GM21447 (cell line): Measurements from ENCODE around the gene PPP1R7.
"Not testable (repeated sequence)": the region's sequence is repeated elsewhere in the genome, so short reads cannot be mapped to it uniquely, and the experiment has no call there.

ENCODE experiments used
- ATAC-seq: cut with Tn5 transposase; IDR thresholded peaks from one replicate; pipeline ENCODE4 v1.9.1; 2021; ENCODE audit not compliant: unreplicated experiment

Gene PPP1R7, protein sequence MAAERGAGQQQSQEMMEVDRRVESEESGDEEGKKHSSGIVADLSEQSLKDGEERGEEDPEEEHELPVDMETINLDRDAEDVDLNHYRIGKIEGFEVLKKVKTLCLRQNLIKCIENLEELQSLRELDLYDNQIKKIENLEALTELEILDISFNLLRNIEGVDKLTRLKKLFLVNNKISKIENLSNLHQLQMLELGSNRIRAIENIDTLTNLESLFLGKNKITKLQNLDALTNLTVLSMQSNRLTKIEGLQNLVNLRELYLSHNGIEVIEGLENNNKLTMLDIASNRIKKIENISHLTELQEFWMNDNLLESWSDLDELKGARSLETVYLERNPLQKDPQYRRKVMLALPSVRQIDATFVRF

DNA sequence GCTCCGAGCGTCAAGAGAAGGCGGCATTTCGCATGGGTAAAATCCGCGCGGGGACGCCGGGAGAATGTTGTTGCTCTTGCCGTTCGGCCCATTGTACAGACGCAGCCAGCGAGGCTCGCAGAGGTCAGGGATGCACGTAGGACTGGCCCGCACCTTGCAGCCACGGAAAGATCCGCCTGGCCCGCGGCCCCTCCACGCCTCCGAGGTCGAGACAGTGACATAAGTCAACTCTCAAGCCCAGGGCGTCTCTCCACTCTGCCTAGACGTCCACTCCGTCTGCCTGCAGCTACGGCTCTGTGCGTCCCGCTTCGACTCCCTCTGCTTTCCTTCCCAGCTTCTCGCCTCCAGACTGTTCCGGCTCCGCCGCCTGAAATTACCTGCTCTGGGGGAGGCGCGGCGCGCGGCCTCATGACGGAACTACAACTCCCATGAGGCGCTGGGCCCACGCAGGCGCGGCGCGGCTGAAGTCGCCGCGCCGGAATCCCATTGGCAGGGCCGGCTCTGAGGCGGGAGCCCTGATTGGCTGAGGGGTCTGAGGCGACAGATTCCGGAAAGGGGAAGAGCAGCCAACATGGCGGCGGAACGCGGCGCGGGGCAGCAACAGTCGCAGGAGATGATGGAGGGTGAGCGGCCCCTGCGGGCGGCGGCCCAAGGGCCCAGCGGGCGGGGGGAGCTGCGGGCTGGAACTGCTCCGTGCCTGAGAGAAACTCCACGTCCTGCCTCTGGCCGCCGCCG lies at the start of gene PPP1R7:
Gene PPP1R7 (plus strand): TSS at position 543 of the 735 bp plus-strand sequence. CDS start 29 bp downstream, at position 572.
- ATAC-seq = peak; percentile 60

DNA sequence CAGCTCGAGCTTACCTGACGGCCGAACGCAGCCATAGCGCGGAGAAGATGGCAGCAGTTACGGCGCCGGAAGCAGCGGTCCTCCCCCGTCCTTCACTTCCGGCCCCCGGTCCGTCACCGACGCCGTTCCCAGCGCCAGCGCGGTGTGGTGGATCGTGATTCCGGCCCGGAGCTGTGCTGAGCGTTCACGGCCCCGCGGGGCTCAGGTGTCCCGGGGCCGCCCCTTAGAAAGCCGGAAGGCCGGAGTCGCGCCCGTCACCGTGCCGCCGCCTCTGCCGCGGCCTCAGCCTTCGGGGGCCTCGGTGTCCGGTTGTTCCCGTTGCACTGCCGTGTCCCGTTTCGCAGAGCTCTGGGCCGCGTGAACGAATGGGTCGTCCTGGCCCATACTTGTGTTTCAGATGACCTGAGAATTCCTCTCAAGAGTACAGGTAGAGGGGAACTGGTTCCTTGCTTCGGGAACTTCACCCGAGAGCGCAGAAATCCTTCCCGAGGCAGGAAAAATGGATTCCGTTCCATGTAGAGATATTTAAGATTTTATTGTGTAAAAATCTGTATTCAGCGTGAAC lies 47.9 kb upstream of the PPP1R7 start, which contains the start of gene MTERF4:
Gene MTERF4 (minus strand): TSS at position 49 of the 565 bp plus-strand sequence. CDS start 14 bp downstream, at position 35.
- peak; percentile 80 for ATAC-seq

DNA sequence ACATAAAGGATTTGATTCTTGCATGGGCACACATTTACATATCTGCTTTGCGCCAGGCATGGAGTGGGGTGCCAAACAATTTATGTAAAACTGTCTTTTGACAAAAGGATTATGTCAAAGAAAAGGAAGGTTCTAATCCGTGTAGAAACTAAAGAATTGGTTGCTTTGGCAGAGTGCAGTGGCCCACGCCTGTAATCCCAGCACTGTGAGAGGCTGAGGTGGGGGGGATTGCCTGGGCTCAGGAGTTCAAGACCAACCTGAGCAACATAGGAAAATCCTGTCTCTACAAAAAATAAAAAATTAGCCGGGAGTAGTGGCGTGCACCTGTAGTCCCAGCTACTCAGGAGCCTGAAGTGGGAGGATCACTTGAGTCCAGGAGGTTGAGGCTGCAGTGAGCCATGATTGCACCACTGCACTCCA lies 47.1 kb upstream of the PPP1R7 start:
- no peak for ATAC-seq

DNA sequence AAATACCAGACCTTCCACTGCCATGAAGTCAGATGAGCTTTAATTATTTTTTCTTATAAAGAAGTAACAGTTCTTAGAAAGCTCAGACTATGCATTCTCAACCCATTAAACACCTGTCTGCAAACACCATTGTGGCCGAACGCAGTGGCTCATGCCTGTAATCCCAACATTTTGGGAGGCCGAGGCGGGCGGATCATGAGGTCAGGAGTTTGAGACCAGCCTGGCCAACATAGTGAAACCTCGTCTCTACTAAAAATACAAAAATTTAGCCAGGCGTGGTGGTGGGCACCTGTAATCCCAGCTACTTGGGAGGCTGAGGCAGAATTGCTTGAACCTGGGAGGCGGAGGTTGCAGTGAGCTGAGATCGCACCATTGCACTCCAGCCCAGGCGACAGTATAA lies 45.7 kb upstream of the PPP1R7 start:
- not testable (repeated sequence) for ATAC-seq

DNA sequence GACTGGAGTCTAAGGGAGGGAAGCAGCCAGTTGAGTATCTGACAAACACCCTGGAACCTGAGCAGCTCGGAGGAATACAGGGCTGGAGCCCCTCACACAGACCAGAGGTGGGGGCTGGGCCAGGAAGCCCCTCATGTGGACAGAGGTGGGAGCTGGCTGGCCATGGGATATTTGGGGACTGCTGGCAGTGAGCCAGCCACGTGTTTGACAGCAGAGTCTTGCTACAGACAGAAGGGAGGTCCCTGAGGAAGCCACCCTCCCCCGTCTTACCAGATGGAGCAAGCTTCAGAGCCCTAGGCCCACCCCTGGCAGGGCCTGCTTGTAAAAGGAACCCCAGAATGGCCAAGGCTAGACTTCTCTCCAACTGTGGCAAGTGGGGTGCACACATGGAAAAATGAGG lies 44.6 kb upstream of the PPP1R7 start:
- no peak for ATAC-seq

DNA sequence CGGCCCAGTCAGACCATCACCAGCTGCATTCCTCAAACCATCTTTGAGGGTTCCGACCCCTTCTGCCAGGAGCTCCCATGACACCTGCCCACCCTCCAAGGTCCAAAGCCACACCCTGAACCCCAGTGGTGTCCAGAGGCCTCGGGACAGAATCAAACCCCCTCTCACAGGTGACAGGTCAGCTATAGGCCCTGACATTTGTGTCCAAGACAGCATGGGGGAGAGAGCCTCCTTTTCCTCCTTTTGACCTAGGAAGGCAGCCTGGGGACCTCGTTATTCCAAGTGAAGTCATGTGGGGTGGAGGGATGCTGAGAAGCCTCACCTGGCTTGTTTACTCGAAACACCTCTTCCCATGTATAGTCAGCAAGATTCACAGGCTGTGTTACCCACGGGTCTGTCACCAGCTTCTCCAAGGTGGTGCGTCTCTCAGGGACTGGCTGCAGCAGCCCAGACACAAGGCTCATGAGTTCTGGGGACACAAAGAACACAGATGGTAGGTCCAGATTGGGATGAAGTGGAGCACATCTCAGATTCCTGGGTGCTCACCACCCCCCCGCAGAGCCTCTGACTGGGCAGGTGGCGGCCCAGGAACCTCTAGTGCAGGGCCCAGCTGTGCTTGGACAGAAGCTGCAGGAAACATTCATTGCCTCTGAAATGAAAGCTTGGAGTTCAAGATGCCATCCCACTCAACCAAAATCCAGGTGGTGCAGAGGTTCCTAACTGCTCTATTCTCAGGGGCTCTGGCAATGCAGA lies 43.1 kb upstream of the PPP1R7 start:
- no peak for ATAC-seq

DNA sequence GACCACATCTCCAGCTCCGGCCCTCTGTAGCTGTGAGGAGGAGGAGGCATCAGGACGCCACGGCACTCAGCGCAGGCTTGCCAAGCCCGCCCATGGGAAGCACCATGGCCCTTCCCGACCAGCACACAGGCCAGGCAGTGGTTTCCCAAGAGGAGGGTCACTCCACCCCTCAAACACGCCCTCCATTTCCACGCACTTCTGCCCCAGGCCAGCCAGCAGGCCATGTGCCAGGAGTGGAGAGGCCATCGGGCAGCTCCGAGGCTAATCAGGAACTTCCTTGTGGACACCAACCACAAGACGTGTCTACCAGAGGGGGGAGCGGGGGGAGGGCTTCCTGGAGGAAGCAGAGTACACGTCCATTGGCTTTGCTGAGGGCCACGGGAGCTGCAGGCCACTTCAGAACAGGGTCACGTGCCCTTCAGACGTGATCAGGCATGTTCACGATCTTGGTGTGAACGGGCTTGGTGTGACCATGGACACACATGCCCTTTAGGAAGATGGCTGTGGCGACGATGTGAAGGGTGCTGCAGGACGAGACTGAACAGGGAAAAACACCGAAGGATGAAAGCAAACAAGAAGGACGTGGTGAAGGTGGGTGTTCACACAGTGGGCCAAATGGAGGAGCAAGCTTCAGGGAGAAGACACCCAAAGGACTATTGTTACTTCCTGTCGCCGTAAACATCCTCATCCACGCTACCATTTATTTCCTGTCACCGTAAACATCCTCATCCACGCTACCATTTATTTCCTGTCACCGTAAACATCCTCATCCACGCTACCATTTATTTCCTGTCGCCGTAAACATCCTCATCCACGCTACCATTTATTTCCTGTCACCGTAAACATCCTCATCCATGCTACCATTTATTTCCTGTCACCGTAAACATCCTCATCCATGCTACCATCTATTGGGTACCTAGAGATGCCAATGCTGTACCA lies 41.7 kb upstream of the PPP1R7 start:
- ATAC-seq = no peak

DNA sequence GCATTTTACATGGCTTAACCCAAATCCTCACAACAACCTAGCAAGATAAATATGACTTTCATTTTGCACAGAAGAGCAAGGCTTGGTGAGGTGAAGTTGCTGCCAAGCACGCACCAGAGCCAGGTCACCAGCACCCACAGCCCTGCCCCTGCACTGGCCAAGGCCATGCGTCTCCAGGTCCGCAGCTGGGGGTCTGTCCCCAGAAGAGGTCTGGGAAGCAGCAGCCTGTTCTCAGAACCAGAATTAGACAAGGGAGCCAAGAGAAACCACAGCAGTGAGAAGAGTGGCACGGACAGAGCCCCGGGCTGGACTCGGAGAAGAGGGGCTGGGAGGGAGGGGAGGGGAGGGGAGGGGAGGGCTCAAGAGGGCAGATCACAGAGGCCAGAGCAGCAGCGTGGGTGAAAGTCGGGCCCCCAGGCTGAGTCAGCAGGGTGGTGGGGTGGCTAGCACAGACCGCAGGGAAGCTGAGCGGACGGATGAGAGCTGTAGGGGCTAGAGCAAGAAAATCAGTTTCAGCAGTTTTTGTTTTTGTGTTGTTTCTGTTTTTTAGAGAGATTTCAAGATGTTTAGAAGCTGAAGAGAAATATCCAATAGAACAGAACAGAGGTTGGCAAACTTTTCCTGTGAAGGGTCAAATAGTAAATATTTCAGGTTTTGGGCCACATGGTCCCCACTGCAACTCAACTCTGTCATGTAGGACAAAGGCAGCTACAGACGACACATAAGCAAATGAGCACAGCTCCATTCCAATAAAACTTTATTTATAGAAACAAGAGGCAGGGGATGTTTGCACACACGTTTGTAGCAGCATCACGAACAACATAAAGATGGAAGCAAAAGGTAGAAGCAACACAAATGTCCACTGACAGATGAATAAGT lies 40.8 kb upstream of the PPP1R7 start:
- ATAC-seq = no peak

DNA sequence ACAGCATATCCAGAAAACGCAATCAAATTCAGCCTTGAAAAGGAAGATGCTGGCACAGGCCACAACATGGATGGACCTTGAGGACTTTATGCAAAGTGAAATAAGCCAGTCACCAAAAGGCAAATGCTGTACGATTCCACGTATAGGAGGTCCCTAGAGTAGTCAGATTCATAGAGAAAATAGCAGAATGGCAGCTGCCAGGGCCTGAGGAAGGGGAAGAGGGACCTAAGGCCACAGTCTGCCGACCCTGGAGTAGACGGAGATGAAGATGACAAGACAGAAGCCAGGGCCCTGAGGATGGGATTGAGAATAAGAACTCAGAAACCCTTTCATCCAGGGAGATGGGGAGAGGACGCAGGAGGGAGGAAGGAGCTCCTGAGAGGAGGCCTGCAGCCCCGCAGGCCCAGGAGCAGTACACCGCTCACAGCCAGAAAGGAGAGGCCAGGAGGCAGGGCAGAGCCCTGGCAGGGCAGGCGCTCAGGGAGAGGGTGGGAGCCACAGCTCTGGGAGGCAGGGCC lies 40.1 kb upstream of the PPP1R7 start:
- ATAC-seq = no peak

DNA sequence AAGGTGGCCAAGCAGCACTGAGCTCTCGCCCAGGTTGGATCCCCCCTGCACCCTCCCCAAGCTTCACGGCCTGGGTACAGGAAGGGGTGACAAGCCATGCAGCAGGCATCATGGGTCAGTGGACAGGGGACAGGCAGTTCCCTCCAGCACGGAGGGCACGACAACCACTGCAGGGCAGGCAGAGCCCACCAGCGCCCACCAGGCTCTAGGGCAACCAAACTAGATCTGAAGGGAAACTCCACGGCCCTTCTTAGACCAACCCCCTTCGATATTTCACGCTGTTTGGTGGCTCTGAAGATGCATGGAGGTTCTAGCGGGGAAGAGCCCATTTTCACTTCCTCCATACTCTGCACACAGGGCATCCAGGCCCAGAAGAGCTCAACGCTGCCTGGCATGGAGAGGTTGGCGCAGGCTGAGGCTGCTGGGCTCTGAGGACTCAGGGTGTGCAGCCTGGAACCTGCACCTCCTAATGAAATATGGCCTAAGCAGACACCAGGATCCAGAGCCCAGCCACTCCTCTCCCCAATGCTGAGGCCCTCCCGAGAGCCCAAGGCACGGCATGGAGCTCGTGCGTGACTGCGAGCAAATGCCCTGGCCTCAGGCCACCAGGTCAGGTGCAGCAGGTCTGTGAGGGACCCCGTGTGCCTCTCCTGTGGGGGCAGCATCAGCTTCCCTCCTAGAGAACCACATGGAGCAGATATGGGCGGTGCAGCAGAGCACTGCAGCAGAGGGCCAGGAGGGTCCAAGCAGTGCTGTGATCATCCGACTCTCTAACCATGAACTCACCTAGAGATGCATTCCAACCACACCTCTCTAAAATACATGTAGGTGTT lies 39.4 kb upstream of the PPP1R7 start:
- peak; percentile 50 for ATAC-seq

DNA sequence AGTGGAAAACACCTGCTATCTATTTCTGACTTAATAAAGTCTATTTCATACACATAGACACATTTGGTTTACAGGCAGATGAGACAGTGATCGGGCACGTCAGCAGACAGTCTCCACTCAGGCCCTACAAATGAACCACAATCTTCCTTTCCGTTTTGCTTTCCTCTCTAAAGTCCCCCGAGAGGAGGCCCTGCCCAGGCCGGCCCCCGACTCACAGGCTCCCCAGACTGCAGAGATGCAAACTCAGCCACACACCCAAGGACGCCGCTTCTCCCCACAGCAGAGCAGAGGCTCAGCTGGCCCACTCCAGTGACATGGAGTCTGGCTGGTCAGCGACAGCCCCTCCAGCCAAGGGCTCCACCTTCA lies 38.8 kb upstream of the PPP1R7 start:
- peak; percentile 38 for ATAC-seq

DNA sequence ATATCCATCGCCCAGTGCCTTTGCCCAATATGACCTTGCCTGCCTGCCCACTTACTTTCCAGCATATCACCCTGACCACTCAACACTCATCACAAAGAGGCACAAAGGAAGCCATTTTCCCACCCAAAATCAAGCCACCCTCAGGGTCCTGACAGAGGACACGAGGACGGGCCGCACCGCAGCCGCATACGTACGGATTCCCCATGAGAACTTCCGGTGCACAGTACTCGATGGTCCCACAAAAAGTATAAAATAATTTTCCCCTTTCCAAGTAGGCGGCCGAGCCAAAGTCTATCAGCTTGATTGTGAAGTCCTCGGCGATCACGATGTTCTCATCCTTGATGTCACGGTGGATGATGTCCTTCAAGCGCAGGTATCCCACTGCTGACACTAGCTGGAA lies 38.2 kb upstream of the PPP1R7 start:
- ATAC-seq = no peak

DNA sequence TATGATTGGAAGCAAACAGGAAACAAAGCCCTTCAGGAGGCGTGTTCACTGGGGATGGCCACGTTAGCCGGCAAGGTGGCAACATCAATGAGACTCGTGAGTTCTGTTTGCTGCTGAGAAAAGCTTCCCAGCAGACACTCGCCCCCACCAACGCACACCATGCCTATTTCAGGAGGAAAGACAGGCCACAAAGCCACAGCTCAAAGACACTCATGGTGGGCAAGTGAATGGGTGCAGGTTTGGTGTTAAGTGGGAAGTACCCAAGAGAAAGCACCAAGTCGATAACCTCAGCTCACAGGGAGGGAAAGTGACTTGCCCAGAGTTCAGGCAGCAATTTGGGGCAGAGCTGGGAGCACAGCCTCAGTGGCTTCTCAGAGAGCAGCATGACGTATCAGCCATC lies 37.7 kb upstream of the PPP1R7 start:
- ATAC-seq = no peak

DNA sequence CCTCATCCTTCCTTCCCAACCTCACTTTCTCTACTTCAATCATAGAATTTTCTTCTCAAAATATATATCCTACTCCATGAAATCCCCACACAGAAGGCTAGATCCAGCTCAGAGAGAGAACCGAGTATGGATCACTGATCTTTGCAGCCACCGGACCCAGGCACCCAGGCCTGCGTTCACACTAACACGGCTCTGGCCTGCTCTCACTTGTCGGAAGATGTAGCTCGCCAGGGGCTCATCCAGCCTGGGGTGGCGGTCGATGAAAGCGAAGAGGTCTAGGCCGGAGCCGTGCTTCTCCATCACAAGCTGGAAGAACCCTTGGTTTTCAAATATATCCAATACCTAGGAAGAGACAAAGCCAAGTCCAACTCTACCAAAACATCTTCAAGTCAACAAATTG lies 35.4 kb upstream of the PPP1R7 start:
- ATAC-seq = no peak

DNA sequence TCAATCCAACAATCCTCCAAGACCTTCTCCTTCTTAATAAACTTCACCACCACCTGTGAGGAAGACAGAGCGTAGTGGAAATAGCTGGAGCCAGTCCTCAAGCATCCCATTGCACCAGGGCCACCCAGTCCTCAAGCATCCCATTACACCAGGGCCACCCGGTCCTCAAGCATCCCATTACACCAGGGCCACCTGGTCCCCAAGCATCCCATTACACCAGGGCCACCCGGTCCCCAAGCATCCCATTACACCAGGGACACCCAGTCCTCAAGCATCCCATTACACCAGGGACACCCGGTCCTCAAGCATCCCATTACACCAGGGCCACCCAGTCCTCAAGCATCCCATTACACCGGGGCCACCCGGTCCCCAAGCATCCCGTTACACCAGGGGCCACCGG lies 34.9 kb upstream of the PPP1R7 start:
- no peak for ATAC-seq

DNA sequence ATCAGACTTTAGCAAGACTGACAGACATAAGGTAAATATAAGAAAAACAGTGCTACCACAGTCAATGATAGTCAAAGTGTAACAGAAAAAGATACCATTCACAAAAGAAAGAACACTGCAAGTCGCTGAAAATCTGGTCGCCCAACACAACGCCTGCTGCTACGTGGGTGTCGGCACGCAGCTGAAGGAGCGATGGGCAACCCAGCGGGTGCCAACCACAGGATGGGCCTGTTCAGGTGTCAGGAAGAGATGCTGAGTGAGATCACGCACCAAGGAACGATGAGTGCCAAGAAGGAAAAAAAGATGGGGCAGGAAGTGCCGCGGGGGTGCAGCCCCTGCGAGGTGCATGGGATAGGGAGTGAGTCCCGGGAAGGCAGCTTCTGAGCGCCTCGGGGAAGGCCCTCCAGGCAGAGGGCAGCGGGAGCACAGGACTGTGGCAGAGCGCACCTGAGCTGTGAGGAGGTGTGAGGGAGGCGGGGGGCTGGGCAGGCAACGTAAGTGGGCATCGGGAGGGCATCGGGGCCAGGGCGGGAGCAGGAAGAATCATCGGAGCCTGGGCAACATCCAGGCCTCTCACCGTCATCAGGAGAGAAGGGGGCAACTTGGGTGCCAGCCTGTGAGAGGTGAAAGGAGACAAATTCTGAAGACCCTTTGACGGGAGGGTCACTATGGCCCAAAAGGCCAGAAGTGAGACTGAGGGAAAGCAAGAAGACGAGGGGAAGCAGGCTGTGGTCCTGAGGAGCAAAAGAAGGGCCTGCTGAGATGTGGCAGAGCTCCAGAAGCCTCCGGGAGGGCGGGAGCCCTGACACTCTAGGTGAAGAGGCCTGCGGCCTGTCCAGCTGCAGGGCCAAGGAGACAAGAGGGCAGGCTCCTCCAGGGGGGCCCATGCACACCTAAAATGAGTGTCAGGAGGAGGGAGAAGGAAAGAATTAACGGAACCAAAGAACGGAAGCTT lies 33.4 kb upstream of the PPP1R7 start:
- no peak for ATAC-seq
